Sigmoid colon (tissue), 7 donors: Measurements from ENCODE around the gene PARP8. TPM values are rescaled to one million over a fixed set of nuclear protein-coding genes. Genes with fewer than 3 reads are reported as not detected.

ENCODE experiments used
- DNase-seq: peaks from one replicate; pipeline ENCODE4 v3.0.0-alpha.2; 2019
- H3K27ac ChIP-seq, 4 donors: fragments of 200-600 bp; sonication (generic); one replicate each; pipeline ENCODE4 v1.5.1; 2016 to 2019; ENCODE audit warnings: mild to moderate bottlenecking in 1 of 4
- H3K27me3 ChIP-seq, 3 donors: fragments of 200-600 bp; sonication (generic); one replicate each; pipeline ENCODE4 v1.5.1; 2019; ENCODE audit warnings: mild to moderate bottlenecking in 1 of 3
- H3K36me3 ChIP-seq, 4 donors: fragments of 200-600 bp; sonication (generic); one replicate each; pipeline ENCODE4 v1.5.1; 2016 to 2019
- H3K4me1 ChIP-seq, 4 donors: fragments of 200-600 bp; sonication (generic); one replicate each; pipeline ENCODE4 v1.5.1; 2017 to 2019
- H3K4me3 ChIP-seq, 4 donors: fragments of 200-600 bp; sonication (generic); one replicate each; pipeline ENCODE4 v1.5.1; 2017 to 2019; ENCODE audit warnings: mild to moderate bottlenecking in 2 of 4, moderate library complexity in 1 of 4
- H3K9me3 ChIP-seq, 4 donors: fragments of 200-600 bp in 3 of 4; sonication (generic) in 3 of 4; one replicate each; pipeline versions ENCODE4 v1.5.1 to v1.6.1; 2013 to 2019
- CTCF ChIP-seq, 4 experiments: fragments of 450-650 bp in 3 of 4; fragments of 200-600 bp in 1 of 4; IDR thresholded peaks; one replicate each; pipeline ENCODE4 v1.5.1; 2016 to 2019; ENCODE audit warnings: antibody characterized with exemption in 4 of 4, mild to moderate bottlenecking in 3 of 4, moderate library complexity in 2 of 4
- EP300 ChIP-seq, 4 donors: sonication (generic); formaldehyde crosslinking; IDR thresholded peaks; one replicate each; pipeline ENCODE4 v1.6.1; 2017; ENCODE audit warnings: antibody characterized with exemption in 4 of 4
- POLR2A ChIP-seq, 2 donors: fragments of 450-650 bp; IDR thresholded peaks; one replicate each; pipeline ENCODE4 v1.6.1; 2016; ENCODE audit warnings: antibody characterized with exemption in 2 of 2, mild to moderate bottlenecking in 2 of 2, moderate library complexity in 2 of 2
- POLR2AphosphoS5 ChIP-seq, 4 donors: sonication (generic); formaldehyde crosslinking; IDR thresholded peaks; one replicate each; pipeline ENCODE4 v1.6.1; 2017; ENCODE audit warnings: antibody characterized with exemption in 4 of 4
- WGBS, 2 donors: extraction: QIAGEN DNeasy Blood & Tissue Kit; methylation state at CpG; one replicate each; pipeline ENCODE4 v1.1.7; 2013; 5-methylcytosine and 5-hydroxymethylcytosine counted together
- intact Hi-C: fragments of 100-400 bp; cut with DNase I; formaldehyde crosslinking; loops from one replicate; pipeline ENCODE4 v1.15.1; 2023
- polyA plus RNA-seq, 3 donors: library from polyadenylated mRNA; stranded (reverse); fragments of 200-250 nt; gene quantifications; one replicate each; pipeline ENCODE4 v1.2.3, GENCODE V29; 2013
- total RNA-seq, 4 donors: library from RNA; depleted of rRNA; stranded (reverse); fragments of >200 nt; gene quantifications; one replicate each; pipeline ENCODE4 v1.1.0, GENCODE V29; 2016
- donor health status: healthy with polysubstance abuse.
- donor health status: Bipolar disorder and iron deficiency.
- donor health status: healthy.

Gene PARP8
- total and polyA plus RNA-seq, 7 donors, result 1.8 to 26.9 (median 13.3) TPM

DNA sequence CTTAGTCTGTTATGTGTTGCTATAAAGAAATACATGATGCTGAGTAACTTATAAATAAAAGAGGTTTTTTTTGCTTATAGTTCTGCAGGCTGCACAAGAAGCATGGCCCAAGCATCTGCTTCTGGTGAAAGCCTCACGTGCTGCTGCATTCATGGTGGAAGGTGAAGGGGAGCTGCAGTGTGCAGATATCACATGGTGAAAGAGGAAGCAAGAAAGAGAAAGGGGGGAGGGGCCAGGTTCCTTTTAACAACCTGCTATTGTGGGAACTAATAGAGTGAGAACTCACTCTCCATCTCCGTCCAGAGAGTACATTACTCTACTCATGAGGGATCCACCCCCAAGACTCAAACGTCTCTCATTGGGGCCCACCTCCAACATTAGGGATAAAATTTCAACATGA is 12.5 kb upstream of the PARP8 start:
- intact Hi-C loops, result no loop called here
- H3K36me3 ChIP-seq, result no peaks in the 10 kb centered on the region
- 40 to 51% methylated on average over 3 of the region's 3 CpGs for WGBS, 2 donors
- DNase-seq, result no peak
- H3K4me3 ChIP-seq, result no peak overlapping the region
- H3K27ac ChIP-seq, result no peak overlapping the region
- no peaks in the 10 kb centered on the region for H3K27me3 ChIP-seq
- no peaks in the 10 kb centered on the region for H3K4me1 ChIP-seq
- H3K9me3 ChIP-seq, result no peaks in the 10 kb centered on the region
- TF ChIP-seq POLR2A (IDR thresholded peaks at IDR 0.05) (no peak), EP300 (IDR thresholded peaks at IDR 0.05) (no peak), CTCF (IDR thresholded peaks at IDR 0.05) (no peak), POLR2AphosphoS5 (IDR thresholded peaks at IDR 0.05) (no peak)

DNA sequence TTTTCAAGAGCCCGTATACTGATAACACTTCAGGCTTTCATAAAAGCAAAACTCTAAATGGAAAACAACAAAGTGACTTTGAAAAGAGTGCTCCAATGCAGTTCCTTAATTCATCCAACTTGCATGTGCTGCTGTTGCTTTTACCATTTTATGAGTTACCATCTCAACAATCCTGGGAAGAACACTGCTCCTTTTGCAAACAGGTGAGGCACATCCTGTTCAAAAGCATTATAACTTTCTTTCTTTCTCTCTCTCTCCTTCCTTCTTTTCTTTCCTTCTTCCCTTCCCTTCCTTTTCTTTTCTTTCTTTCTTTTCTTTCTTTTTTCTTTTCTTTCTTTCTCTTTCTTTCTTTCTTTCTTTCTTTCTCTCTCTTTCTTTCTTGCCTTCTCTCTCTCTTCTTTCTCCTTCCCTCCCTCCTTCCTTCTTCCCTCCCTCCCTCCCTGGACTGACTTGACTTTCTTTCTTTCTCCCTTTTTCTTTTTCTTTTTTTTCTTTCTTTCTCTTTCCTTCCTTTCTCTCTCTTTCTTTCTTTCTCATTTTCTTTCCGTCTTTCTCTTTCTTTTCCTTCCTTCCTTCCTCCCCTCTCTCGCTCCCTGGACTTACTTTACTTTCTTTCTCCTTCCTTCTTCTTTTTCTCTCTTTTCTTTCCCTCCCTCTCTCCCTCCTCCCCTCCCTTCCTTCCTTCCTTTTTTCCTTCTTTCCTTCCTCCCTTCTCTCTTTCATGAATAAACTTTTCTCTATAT is 11.2 kb upstream of the PARP8 start:
- no peak for TF ChIP-seq POLR2A (IDR thresholded peaks at IDR 0.05)
- no peak for TF ChIP-seq CTCF (IDR thresholded peaks at IDR 0.05)
- no peak for TF ChIP-seq EP300 (IDR thresholded peaks at IDR 0.05)
- TF ChIP-seq POLR2AphosphoS5 (IDR thresholded peaks at IDR 0.05), result no peak
- intact Hi-C loops, result no loop called here
- no peak for DNase-seq
- H3K4me3 ChIP-seq, result no peak overlapping the region
- no peaks in the 10 kb centered on the region for H3K4me1 ChIP-seq
- H3K36me3 ChIP-seq, result no peaks in the 10 kb centered on the region
- no peaks in the 10 kb centered on the region for H3K27me3 ChIP-seq
- WGBS, 2 donors, result 16 to 45% methylated on average over 3 of the region's 3 CpGs
- H3K9me3 ChIP-seq, result no peaks in the 10 kb centered on the region
- H3K27ac ChIP-seq, result no peak overlapping the region

DNA sequence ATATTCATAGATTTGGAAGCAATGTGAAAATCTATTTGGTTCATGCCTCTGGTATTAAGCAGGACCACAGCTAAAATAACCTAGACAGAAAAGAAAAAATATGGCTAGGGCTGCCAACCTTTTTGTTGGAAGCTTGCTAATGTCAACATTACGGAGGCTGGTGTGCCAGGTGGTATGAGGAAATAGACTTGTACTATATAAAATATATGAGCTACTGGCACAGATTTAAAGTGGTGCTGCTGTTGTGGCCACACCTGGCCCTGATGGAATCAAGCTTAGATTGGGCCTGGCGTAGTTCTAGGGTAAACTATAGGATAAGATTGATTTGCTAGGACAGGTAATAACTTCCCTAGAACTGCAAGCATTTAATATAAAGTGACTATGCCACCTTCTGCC is 10.6 kb upstream of the PARP8 start:
- H3K4me3 ChIP-seq, result no peak overlapping the region
- no peaks in the 10 kb centered on the region for H3K27me3 ChIP-seq
- H3K36me3 ChIP-seq, result no peaks in the 10 kb centered on the region
- intact Hi-C loops, result no loop called here
- DNase-seq, result no peak
- no peaks in the 10 kb centered on the region for H3K4me1 ChIP-seq
- no peaks in the 10 kb centered on the region for H3K9me3 ChIP-seq
- no peak overlapping the region for H3K27ac ChIP-seq
- TF ChIP-seq CTCF (IDR thresholded peaks at IDR 0.05) (no peak), EP300 (IDR thresholded peaks at IDR 0.05) (no peak), POLR2AphosphoS5 (IDR thresholded peaks at IDR 0.05) (no peak), POLR2A (IDR thresholded peaks at IDR 0.05) (no peak)
- 22 to 71% methylated on average over 2 of the region's 2 CpGs for WGBS, 2 donors

- Histone ChIP-seq H3K36me3 (no peaks in the 10 kb centered on the region), H3K27me3 (no peaks in the 10 kb centered on the region), H3K27ac (no peak overlapping the region), H3K9me3 (no peaks in the 10 kb centered on the region), H3K4me3 (no peak overlapping the region), H3K4me1 (no peaks in the 10 kb centered on the region)
- intact Hi-C loops, result no loop called here
- no peak for DNase-seq
- no peak for TF ChIP-seq POLR2AphosphoS5 (IDR thresholded peaks at IDR 0.05)
- TF ChIP-seq EP300 (IDR thresholded peaks at IDR 0.05), result no peak
- WGBS, 2 donors, result 85 to 93% methylated on average over 5 of the region's 5 CpGs
Observed at GRCh38 chr5:50657044-50657443, 9.4 kb upstream of the PARP8 start.

DNA sequence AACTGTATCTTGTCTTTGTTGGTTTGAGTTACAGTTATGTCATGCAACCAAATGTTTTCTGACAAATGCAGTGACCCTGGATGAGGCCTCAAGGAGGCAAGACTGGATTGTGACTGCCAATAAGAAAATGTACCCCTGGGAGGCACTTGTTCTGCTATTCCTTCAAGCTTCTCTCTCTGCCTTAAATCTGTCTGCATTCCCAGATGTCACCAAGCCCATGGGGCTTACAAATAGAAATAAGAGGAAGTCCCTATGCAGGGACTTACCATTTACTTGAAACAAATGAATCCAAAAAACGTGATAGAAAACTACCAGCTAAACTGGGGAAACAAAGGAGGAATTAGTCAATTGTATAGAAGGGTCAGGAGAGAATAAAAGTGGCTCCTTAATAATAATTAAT is 8.2 kb upstream of the PARP8 start:
- H3K36me3 ChIP-seq, result no peaks in the 10 kb centered on the region
- H3K4me3 ChIP-seq, result no peak overlapping the region
- no peak for DNase-seq
- WGBS, 2 donors, result 58 to 77% methylated on average over 1 of the region's 1 CpG
- no peaks in the 10 kb centered on the region for H3K9me3 ChIP-seq
- no peaks in the 10 kb centered on the region for H3K4me1 ChIP-seq
- no peak overlapping the region for H3K27ac ChIP-seq
- intact Hi-C loops, result no loop called here
- no peak for TF ChIP-seq CTCF (IDR thresholded peaks at IDR 0.05)
- no peak for TF ChIP-seq EP300 (IDR thresholded peaks at IDR 0.05)
- no peak for TF ChIP-seq POLR2A (IDR thresholded peaks at IDR 0.05)
- TF ChIP-seq POLR2AphosphoS5 (IDR thresholded peaks at IDR 0.05), result no peak
- no peaks in the 10 kb centered on the region for H3K27me3 ChIP-seq
